CD1c-positive myeloid dendritic cell (primary cell): Measurements from ENCODE around the gene LSS.

Experiments used
- DNase-seq: peaks from one replicate; pipeline ENCODE4 v3.0.0-alpha.2; 2016; ENCODE audit errors: extremely low spot score

Gene LSS

DNA sequence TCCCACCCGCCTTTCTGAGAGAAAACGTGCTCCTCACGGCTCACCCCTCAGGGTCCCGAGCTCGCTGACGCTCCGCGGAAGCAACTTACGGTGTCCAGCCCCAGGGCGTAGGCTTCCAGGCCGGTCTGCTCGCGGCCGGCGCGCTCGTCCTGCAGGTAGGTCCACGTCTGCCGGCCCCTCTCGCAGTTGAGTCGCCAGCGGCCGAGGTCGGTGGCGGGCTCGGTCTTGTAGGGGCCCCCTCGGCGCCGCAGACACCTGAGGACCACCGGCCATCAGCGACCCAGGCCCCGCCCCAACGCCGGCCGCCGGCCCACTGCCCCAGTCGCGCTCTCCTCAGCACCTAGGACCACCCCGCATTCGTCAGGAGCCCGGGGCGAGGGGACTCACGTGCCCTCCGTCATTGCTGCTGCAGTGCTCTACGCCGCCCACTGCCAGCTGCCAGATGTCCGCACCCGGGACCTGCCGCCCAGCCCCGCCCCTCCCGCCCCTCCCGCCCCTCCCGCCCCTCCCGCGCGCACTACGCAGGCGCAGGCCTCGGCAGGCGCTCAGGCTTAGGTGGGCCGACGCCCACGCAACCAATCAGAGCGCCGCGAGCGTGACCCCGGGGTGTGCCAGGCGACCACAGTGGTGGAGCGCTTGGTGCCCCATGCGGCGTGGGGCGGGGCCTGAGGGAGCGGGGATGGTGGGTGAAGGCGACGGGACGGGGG lies at the start of gene LSS:
Gene LSS (minus strand): TSS at position 430 of the 707 bp plus-strand sequence. CDS start 29 bp downstream, at position 401.
- DNase-seq: peak; percentile 97

DNA sequence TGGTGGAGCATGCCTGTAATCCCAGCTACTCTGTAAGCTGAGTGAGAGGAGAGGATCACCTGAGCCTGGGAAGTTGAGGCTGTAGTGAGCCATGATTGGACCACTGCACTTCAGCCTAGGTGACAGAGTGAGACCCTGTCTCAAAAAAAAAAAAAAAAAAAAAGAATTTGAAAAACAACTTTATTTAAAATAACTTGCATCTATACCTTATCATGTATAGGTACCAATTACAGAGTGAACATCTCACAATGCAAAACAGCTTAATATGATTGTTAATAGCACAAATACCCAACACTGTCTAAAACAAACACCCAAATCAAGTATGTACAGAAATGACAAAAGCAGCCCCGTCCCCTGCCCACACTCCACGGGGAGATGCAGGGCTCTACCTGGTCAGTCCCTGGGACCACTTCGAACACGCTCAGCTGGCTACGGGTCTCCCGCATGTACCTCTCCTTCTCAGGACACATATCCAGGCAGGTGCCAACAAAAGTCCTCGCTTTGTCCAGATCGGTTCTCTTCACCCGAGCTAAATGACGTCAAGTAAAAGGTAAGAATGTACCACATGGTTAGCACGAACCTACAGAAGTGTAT lies 46.3 kb upstream of the LSS start:
- DNase-seq: no peak

DNA sequence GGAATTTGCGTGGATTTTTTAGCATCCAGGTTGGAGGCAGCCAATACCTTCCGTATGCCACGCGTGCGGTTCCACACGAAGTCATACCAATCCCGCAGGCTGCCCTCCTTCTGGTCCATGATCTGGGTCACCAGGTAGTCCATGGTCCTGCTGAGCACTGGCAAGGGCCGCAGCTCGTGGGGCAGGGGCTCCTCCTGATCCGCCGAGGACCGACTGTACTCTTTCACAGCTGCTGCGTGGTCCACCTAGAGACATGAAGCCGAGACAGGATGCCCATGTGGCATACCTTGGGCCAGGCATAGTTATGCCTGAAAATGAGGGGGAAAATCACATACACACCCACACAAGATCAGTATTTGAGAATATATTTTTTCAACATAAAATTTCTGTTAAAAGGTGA lies 44.8 kb upstream of the LSS start:
- no peak for DNase-seq

DNA sequence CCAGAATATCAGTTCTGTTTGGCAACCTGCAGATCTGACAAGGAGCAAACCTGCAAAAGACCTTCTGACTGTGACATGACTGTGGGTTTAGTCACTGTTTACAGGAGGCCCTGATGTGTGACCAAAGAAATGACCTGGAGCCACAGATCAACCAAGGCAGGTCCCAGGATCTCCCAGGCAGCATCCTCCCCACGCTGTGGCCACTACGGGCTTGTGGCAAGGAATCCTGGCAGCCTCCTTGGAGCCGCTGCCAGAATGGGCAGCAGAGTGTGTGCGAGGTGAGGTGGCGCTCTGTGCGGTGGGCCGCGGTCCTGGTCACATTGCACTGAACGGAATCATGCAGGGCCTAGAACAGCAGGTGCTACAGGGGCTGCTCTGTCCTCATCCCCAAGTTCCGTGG lies 40.9 kb upstream of the LSS start:
- no peak for DNase-seq

DNA sequence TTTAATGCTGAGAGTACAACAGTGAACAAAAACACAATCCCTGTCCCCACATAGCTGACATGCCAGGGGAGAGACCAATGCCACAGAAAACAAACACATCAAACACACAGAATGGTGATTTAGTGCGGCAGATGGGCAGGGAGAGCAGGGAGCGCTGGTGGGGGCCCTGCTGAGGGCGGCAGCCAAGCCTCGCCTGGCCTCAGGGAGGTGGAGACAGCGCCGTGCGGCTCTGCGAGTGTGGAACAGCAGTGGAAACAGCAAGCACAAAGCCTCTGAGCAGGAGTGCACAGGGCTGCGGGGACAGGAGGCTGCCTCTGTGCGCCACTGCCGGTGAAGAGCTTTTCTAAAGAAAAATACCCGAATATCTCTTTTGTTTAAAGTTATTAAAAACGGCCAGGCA lies 39.8 kb upstream of the LSS start:
- DNase-seq: no peak

DNA sequence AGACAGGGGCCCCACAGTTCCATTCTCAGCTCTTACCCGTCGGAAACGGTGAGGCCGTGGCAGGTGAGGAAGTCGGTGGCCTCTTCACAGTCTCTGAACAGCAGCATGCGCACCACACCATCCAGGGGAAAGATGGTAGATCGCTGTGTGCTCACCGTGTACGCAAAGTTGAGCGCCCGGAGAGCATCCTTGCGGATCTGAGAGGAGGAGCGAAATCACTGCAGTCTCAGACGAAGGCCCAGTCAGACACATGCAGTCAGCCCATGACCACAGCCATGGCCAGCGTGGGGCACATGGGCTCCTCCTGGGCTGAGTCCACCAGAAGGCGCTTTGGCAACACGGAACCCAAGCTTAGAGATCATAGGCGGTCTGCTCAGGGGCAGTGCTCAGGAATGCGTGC lies 38.4 kb upstream of the LSS start:
- no peak for DNase-seq

DNA sequence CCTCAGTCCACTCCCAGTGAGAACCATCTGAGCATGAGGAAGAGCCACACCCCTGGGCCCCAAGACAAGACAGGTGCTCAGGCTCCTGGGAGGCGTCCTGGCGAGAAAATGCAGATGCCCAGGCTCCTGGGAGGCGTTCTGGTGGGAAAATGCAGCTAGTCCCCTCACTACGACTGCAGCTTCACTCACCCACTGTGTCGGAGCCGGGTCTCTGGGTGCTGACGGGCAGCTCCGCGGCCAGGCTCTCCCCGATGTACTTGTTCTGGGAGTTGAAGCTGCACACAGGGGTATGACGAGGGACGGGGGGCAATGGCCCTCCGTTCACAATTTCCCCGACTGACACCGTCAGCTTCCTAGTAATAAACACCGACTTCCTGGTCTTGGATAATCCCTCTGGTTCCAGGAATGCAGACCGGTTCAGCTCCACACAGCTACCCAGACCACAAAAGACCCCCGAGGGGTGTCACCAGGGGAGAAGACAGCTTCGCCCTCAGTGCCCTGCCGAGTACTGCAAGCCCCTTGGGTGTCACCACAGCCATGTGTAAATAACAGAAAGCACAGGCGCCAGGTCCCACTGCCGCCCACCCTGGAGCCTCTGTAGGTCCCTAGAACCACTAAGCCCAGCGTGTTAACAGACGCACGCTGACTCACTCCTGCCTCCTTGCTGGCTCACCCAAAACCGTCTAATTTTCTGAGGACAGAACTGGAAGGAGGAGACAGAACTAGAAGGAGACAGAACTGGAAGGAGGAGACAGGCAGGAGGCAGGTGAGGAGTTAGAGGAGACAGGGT lies 37.4 kb upstream of the LSS start:
- no peak for DNase-seq

DNA sequence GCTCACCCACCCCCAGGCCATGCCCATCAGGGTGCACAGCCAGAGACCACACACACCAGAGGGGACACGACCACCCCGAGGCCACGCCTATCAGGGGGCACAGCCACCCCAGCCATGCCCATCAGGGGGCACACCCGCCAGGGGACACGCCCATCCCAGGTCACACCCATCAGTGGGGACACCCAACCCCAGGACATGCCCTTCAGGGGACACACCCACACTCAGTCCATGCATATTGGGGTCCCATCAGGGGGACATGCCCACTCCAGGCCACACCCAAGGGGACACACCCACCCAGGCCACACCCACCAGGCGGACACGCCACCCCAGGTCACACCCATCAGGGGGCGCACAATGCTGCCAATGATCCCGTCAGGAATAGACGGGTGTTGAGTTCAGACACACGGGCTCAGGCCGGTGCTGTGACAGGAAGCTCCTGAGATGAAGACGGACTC lies 36.1 kb upstream of the LSS start:
- no peak for DNase-seq

DNA sequence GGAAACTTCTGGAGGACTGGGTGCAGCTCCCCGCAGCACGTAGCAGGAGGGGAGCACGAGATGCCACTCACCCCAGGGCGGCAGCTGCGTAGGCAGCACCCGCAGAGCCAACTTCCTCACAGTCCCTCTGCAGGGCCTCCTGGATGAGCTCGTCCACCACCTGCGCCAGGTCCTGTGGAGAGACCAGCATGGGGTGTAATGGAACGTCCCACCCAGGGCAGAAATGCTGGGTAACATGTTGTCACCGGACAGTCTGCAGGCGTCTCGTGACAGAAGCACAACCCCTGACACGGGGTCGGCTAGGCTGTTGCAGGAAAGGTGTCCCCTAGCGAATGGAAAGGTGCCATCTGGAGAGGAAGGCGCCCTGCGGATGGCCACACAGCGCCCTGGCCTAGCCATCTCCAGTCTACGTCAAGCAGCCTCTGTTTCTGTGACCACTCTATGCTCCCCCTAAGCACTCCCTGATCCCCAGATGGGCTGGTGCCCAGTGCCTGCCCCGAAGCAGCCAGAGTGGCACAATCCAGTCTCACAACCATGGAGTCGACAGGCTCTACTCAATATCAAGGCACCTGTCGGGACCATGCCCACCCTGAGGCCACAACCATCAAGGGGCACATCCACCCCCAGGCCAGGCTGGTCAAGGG lies 35.6 kb upstream of the LSS start:
- DNase-seq: no peak

DNA sequence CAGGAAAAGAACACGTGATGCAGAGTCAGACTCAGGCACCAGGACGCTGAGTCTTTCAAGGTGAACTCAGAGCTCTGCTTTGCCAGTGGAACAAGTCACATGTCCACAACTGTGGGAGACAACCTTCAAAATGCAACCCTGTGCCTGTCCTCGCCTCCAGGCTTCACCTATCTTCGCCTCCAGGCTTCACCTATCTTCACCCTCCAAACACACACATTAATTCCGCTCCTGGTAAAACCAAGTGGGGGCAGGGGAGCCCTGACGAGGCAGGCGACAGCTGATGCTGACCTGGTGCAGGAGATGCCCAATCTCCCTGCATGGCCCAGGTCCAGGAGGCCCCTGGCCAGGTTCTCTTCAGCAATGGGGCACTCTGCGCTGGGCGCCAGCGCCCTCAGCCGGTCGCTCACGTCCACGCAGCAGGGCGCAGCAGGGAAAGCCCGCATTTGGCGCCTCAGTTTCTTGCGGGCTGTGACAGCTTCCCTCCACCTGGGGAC lies 28.0 kb upstream of the LSS start:
- no peak for DNase-seq

DNA sequence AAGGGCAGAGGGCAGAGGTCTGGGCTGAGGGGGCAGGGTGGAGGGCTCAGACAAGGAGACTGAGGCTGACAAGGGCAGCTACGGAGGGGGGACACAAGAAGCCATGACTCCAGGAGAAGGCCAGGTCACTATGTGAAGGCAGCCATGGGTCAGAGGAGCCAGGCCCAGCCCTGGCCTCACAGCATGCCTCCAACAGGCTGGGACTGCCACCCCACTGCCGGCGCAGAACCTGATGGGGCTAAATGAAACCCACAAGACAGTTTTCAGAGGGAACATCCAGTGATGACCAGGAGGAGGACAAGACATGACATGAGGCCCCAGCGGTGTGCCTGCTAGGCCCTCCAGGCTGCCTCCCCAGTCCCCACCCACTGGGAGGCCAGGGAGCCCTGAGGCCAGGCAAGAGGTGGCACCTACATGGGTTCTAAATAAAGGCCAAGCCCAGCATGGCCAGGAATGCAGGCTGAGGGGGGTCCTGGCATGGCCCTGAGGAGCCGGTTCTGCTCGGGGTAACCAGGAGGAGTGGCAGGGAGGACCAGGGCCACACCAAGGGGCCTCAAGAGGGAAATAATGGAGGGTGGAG lies 27.3 kb upstream of the LSS start:
- no peak for DNase-seq

DNA sequence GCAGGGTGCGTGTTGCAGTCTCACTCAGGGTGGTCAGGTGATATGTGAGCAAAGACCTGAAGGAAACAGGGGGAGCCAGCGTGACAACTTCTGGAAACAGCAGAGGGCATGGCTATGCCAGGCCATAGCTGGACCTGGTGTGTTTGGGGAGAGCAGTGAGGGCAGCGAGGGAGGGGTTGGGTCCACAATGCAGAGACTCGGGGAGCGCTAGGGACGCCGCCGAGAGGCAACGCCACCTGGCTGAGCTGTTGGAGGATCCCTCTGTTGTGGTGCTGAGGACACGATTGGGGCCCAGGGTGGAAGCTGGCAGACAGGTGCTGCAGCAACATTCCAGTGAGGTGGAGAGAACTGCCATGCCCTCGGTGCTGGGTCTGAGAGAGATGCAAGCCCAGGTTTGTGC lies 26.6 kb upstream of the LSS start:
- no peak for DNase-seq

DNA sequence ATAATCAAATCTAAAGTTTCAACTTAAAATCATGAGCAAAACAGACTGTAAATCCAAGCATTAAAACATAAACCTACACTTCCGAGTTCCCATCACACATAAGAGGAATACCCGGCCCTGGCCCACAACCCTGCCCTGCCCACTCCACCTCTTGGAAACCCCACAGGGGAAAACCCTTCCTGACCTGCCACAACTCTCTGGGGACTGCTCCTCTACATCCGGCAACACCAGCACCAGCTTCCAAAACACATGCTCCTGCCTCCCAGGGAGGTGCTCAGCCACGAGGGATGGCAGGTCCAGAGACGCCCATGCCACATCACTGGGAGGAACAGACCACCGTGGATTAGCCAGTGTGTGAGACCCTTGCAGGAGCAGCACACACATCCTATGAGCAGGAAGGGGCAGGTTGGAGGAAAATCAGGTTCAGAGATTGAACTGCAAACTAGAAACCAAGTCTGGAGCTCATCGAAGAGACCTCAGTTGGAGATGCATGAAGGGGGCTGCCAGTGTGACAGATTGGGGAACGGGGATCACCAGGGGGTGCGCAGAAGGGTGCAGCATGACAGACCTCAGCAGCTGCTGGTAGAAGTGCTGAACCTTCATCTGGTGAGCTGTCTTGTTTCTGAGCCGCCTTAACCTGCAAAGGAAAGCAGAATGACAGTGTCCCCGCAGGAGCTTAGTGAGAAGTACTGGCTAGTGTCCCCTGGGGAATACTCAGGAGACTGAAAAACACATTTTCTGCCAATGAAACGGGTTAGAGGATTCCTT lies 25.8 kb upstream of the LSS start:
- DNase-seq: no peak

DNA sequence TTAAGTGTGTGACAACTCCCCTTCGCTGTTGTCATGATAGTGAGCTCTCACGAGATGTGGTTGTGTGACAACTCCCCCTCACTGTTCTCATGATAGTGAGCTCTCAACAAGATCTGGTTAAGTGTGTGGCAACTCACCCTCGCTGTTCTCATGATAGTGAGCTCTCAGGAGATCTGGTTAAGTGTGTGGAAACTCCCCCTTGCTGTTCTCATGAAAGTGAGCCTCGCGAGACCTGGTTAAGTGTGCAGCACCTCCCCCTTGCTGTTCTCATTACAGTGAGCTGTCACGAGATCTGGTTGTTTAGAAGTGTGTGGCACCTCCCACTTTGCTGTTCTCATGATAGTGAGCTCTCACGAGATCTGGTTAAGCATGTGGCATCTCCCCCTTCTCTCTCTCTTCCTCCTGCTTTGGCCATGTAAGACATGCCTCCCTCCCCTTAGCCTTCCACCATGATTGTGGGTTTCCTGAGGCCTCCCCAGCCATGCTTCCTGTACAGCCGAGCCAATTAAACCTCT lies 25.1 kb upstream of the LSS start:
- peak; percentile 34 for DNase-seq

DNA sequence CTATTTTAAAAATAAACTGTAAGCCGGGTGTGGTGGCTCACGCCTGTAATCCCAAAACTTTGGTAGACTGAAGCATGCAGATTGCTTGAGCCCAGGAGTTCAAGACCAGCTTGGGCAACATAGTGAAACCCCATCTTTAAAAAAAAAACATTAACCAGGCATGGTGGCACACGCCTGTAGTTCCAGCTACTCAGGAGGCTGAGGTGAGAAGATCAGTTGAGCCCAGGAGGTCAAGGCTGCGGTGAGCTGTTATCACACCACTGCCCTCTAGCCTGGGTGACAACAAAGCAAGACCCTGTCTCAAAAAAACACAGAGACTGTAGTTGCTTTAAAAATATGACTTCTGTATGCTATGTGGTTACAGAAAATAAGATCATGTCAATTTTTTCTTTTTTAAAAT lies 24.3 kb upstream of the LSS start:
- DNase-seq: no peak

DNA sequence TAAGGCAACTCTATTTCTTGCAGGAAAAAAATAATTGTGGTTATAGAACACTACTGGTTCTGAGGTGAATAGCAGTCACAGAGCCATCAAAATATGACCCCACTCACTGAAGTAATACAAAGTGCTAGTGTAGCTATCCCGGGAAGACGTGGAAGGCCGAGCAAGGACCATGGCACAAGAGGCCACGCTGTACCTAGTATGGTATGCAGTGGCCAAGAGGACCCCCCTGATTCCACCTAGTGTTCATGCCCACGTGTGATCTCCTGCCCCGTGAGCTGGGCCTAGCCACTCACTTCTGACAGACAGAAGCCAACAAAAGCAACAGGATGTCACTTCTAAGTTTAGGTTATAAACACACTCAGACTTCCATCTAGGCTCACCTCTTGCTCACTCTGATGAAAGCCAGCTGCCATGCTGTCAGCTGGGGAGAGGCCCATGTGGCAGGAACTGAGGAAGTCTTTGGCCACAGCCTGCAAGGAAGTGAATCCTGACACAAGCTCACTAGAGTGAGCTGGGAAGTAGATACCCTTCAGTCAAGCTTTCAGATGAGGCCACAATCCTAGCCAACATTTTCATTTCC lies 21.7 kb upstream of the LSS start:
- DNase-seq: no peak

DNA sequence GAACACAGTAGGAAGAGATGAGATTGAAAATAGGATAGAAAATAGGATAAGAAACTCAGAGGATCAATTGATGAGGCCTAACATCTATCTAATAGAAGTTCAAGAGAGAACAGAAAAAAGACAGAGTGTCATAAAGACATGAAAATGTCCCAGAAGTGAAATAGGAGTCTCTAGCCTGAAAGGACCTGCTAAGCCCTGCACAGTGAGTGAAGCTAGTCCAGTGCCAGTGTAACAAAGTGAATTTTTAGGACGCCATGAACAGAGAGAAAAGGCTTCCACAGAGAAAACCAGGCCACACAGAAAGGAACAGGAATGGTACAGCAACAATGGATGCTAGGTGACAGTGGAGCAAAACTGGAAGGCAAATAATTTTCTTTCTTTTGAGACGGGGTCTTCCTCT lies 20.3 kb upstream of the LSS start:
- DNase-seq: no peak

DNA sequence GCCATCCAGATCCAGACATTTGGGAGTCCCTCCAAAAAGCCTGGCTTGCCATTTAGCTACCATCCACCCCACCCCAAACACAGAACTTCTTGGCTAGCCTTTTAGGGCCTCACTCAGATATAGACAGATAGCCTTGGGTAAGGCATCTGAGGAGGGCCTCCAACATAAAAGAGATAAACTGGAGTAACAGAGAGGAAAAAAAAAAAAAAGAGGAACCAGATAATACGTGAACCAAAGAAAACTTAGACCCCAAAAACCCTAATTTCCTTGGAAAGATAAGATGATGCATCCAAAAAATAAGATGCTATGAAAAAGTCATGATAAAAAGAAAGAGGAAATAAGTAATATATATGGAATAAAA lies 19.8 kb upstream of the LSS start:
- DNase-seq: no peak

DNA sequence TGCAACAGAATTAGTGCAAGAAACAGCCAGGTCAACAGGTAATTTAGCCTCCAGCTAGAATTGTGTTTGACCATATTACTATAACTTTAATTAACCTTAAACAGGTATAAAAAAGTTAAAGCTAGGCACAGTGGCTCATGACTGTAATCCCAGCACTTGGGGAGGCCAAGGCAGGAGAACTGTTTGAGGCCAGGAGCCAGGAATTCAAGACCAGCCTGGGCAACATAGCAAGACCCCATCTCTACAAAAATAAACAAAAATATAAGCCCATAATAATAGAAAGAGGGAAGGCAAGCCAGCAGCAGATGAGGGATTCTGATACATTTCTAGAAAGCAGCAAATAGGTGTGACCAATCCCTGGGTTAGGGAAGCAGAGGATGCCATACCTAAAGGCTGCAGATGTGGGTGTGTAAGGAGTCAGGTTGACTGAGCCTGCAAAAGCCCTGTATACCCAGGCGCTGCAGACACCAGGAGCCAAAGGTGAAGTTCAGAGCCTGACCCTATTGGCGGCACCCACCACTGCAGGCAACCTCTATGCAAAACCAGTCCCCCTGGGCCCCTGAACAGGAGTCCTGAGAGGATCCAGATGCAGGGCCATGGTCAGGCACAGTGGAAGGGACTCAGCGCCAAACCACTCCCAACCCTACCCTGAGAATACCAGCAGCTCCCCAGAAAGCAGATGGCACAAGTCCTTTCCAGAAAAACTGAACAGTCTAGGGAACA lies 19.3 kb upstream of the LSS start:
- no peak for DNase-seq

DNA sequence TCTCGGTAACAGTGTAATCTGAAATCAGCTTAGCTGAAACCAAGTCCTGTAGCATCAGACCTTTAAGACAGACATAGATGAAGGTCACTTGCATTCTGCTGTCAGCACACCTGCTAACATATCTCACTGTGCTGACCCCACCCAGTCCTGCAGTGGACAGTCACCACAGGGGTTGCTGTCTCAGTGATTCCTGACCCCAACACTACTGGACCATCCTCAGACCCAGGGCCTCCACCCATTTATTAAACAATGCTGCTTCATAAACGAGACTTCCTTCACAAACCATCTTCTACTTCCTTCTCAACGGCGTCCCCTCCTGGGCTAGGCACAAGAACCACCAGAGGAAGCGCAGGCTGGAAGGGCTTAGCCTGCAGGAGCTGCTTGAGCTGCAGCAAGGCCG lies 17.8 kb upstream of the LSS start:
- DNase-seq: no peak
